A549 (cell line): ENCODE data around the gene THRA.
A peak's percentile ranks its signal among the peaks of the same experiment; 100 is the strongest.

ENCODE experiments used
- BHLHE40 ChIP-seq: IDR thresholded peaks from 2 replicates; pipeline ENCODE4 v1.6.1; 2012; ENCODE audit warnings: low read depth, low read length, inconsistent platforms
- CEBPB ChIP-seq, 2 experiments: fragments of >200 bp in 1 of 2; sonication (Bioruptor Twin) in 1 of 2; formaldehyde crosslinking in 1 of 2; IDR thresholded peaks; 2 replicates each; pipeline ENCODE4 v1.6.1; 2012 to 2016
- CTCF ChIP-seq: fragments of >200 bp; sonication (Bioruptor Twin); formaldehyde crosslinking; IDR thresholded peaks from 3 replicates; pipeline ENCODE4 v1.5.1; 2016
- EP300 ChIP-seq, 2 experiments: fragments of >200 bp; sonication (Bioruptor Twin); formaldehyde crosslinking; IDR thresholded peaks; 2 replicates in 1 of 2; 3 replicates in 1 of 2; pipeline ENCODE4 v1.6.1; 2016 to 2017
- NR3C1 ChIP-seq: fragments of >200 bp; sonication (Bioruptor Twin); formaldehyde crosslinking; IDR thresholded peaks from 3 replicates; pipeline ENCODE4 v1.6.1; 2017
- PBX3 ChIP-seq: IDR thresholded peaks from 2 replicates; pipeline ENCODE4 v1.6.1; 2012
- POLR2A ChIP-seq: IDR thresholded peaks from 2 replicates; pipeline ENCODE4 v1.6.1; 2012; ENCODE audit warnings: mild to moderate bottlenecking, low read length
- REST ChIP-seq: fragments of 200-600 bp; sonication (generic); IDR thresholded peaks from 2 replicates; pipeline ENCODE4 v1.6.1; 2016; ENCODE audit warnings: antibody characterized with exemption, mild to moderate bottlenecking, moderate library complexity
- USF2 ChIP-seq: fragments of 450-650 bp; IDR thresholded peaks from 2 replicates; pipeline ENCODE4 v1.6.1; 2014; ENCODE audit warnings: antibody characterized with exemption

GRCh38 chr17:40097931-40098845, 35.4 kb downstream of the THRA start:
- no peak for TF ChIP-seq CTCF
- no peak for TF ChIP-seq NR3C1
- TF ChIP-seq PBX3: no peak
- TF ChIP-seq REST: no peak
- TF ChIP-seq EP300 (IDR thresholded peaks at IDR 0.05): no peak
- TF ChIP-seq POLR2A: no peak
- peak; percentile 57 for TF ChIP-seq USF2
- TF ChIP-seq BHLHE40: no peak
- TF ChIP-seq CEBPB (IDR thresholded peaks at IDR 0.05): no peak; a peak in 1 of 4 replicates
